Esophagus squamous epithelium (tissue), 5 donors: Measurements from ENCODE around the gene NAA35. TPM values are rescaled to one million over a fixed set of nuclear protein-coding genes. Genes with fewer than 3 reads are reported as not detected.
"Not testable (repeated sequence)": the region's sequence is repeated elsewhere in the genome, so short reads cannot be mapped to it uniquely, and the experiment has no call there.

Experiments
- DNase-seq: peaks from one replicate; lab custom pipeline; 2025; lab: John Stamatoyannopoulos, UW
- H3K27ac ChIP-seq, 4 donors: fragments of 200-600 bp; sonication (generic); one replicate each; pipeline ENCODE4 v1.5.1; 2016 to 2019; ENCODE audit warnings: mild to moderate bottlenecking in 1 of 4
- H3K27me3 ChIP-seq, 4 donors: fragments of 200-600 bp; sonication (generic); 1 replicate in 3 of 4; 2 replicates in 1 of 4; pipeline versions ENCODE4 v1.5.1 to v1.6.0; 2017 to 2021; ENCODE audit warnings: antibody characterized with exemption in 1 of 4
- H3K36me3 ChIP-seq, 3 donors: fragments of 200-600 bp; sonication (generic); one replicate each; pipeline ENCODE4 v1.5.1; 2016 to 2019
- H3K4me1 ChIP-seq, 3 donors: fragments of 200-600 bp; sonication (generic); one replicate each; pipeline ENCODE4 v1.5.1; 2017 to 2019
- H3K4me3 ChIP-seq, 4 donors: fragments of 200-600 bp; sonication (generic); 1 replicate in 3 of 4; 2 replicates in 1 of 4; pipeline ENCODE4 v1.5.1; 2016 to 2019; ENCODE audit warnings: mild to moderate bottlenecking in 2 of 4, moderate library complexity in 1 of 4
- H3K9me3 ChIP-seq, 3 donors: fragments of 200-600 bp; sonication (generic); one replicate each; pipeline ENCODE4 v1.5.1; 2016 to 2019
- POLR2A ChIP-seq, 4 donors: fragments of 450-650 bp; IDR thresholded peaks; one replicate each; pipeline ENCODE4 v1.6.1; 2017; ENCODE audit warnings: antibody characterized with exemption in 4 of 4, mild to moderate bottlenecking in 4 of 4, moderate library complexity in 3 of 4
- WGBS, 2 donors: methylation state at CpG; one replicate each; pipeline ENCODE4 v1.1.5; 2018; 5-methylcytosine and 5-hydroxymethylcytosine counted together
- intact Hi-C: fragments of 100-400 bp; cut with DNase I; formaldehyde crosslinking; loops from one replicate; pipeline ENCODE4 v1.15.0; 2022
- total RNA-seq, 4 donors: library from RNA; depleted of rRNA; stranded (reverse); fragments of >200 nt; gene quantifications; one replicate each; pipeline ENCODE4 v1.1.0, GENCODE V29; 2016
- TF ChIP-seq, protein P1 (sequence below), 6 experiments: fragments of 450-650 bp in 4 of 6; fragments of 200-600 bp in 2 of 6; sonication (generic) in 2 of 6; IDR thresholded peaks; one replicate each; pipeline ENCODE4 v1.5.1; 2016 to 2019; ENCODE audit warnings: antibody characterized with exemption in 6 of 6, mild to moderate bottlenecking in 4 of 6, moderate library complexity in 4 of 6
- donor health status: DM: yes; HTN: yes; CAD: no.

NAA35 gene
- total RNA-seq, 4 donors from 2014 or later = 12.1 to 20.8 (median 19.9) TPM

DNA sequence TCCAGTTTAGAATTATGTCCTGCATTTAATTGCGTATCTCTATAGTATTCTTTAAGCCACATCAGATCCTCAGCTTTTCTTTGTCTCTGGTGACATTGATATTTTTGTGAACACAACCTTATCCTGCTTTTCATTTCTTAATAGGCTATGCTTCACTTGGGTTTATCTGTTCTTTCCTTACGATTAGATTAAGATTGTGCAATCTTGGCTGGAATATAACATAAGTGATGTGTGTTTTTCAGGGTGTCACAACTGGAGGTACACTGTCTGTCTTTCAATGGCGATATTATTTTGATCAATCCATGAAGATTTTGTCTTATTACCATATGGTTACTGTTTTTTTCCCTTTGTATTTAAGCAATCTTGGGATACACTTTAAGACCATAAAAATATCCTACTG lies 23.6 kb downstream of the NAA35 start:
- Histone ChIP-seq H3K27ac (no peak overlapping the region), H3K27me3 (no peaks in the 10 kb centered on the region), H3K4me1 (peaks cover 0 to 15% (median 5%) of the 10 kb centered on the region in 3 donors), H3K9me3 (no peaks in the 10 kb centered on the region), H3K36me3 (peaks cover 0 to 98% (median 15%) of the 10 kb centered on the region in 3 donors), H3K4me3 (no peak overlapping the region)
- intact Hi-C loops = no loop called here
- no peak for DNase-seq
- TF ChIP-seq POLR2A (IDR thresholded peaks at IDR 0.05) = no peak
- TF ChIP-seq, protein P1, sequence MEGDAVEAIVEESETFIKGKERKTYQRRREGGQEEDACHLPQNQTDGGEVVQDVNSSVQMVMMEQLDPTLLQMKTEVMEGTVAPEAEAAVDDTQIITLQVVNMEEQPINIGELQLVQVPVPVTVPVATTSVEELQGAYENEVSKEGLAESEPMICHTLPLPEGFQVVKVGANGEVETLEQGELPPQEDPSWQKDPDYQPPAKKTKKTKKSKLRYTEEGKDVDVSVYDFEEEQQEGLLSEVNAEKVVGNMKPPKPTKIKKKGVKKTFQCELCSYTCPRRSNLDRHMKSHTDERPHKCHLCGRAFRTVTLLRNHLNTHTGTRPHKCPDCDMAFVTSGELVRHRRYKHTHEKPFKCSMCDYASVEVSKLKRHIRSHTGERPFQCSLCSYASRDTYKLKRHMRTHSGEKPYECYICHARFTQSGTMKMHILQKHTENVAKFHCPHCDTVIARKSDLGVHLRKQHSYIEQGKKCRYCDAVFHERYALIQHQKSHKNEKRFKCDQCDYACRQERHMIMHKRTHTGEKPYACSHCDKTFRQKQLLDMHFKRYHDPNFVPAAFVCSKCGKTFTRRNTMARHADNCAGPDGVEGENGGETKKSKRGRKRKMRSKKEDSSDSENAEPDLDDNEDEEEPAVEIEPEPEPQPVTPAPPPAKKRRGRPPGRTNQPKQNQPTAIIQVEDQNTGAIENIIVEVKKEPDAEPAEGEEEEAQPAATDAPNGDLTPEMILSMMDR (IDR thresholded peaks at IDR 0.05) = no peak
- WGBS, 2 donors = 89 to 91% methylated on average over 3 of the region's 3 CpGs

DNA sequence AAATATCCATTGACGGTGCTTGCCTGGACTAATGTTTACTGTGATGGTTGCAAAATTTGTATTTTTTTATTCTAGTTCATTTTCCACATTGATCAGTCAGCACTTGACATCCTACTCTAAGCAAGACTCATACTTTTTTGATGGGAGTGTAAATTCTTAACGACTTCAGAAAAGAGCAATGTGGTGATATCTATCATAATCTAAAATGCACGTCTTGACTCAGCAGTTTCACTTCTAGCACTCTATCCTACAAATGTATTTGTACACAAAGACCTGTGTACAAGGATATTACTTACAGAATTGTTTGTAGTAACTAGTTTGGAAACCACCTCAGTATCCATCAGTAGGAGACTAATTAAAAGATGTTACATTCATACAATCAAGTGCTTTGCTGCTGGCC lies 24.0 kb downstream of the NAA35 start:
- Histone ChIP-seq H3K9me3 (no peaks in the 10 kb centered on the region), H3K4me3 (no peak overlapping the region), H3K36me3 (peaks cover 0 to 98% (median 15%) of the 10 kb centered on the region in 3 donors), H3K4me1 (peaks cover 0 to 12% (median 5%) of the 10 kb centered on the region in 3 donors), H3K27ac (no peak overlapping the region), H3K27me3 (no peaks in the 10 kb centered on the region)
- no peak for TF ChIP-seq POLR2A (IDR thresholded peaks at IDR 0.05)
- TF ChIP-seq, protein P1 (IDR thresholded peaks at IDR 0.05) = no peak
- intact Hi-C loops = no loop called here
- 70 to 87% methylated on average over 3 of the region's 3 CpGs for WGBS, 2 donors
- DNase-seq = no peak

DNA sequence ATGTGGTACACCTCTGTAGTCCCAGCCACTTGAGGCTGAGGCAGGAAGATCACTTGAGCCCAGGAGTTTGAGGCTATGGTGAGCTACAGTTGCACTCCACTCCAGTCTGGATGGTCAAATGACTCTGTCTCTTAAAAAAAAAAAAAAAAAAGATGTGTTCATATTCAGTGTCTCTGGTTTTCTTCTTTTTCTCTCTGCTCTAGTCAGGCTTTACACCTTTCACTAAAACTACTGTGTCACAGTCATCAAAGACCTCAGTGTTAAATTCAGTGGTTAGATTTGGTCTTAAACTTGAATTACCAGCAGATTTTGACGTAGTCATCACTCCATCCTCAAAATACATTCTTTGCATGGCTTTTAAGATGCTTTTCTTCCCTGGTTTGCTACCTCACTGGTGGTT lies 28.8 kb downstream of the NAA35 start:
- Histone ChIP-seq H3K36me3 (peaks cover 0 to 97% (median 15%) of the 10 kb centered on the region in 3 donors), H3K9me3 (no peaks in the 10 kb centered on the region), H3K4me1 (no peaks in the 10 kb centered on the region), H3K27me3 (no peaks in the 10 kb centered on the region), H3K27ac (no peak overlapping the region), H3K4me3 (no peak overlapping the region)
- 90 to 100% methylated on average over 1 of the region's 1 CpG for WGBS, 2 donors
- DNase-seq = no peak
- TF ChIP-seq, protein P1 (IDR thresholded peaks at IDR 0.05) = no peak
- no peak for TF ChIP-seq POLR2A (IDR thresholded peaks at IDR 0.05)
- intact Hi-C loops = no loop called here

DNA sequence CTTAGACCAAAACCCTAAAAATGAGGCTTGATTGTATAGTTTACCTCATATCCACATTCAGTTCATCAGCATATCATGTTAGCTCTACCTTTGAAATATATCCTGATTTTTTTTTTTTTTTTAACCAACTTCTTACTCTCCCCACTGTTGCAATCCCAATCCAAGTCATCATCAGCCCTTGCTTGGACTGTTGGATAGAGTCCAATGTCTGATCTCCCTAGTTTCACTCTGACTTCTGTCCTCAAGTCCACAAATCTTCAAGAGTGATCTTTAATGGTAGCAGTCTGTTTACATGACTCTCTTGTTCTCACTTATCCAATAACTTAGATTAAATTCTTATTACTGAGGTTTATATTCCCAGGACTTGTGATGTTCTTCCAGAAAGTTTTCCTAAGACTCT lies 30.8 kb downstream of the NAA35 start:
- no peak overlapping the region for H3K27ac ChIP-seq
- H3K27me3 ChIP-seq = no peaks in the 10 kb centered on the region
- H3K4me1 ChIP-seq = no peaks in the 10 kb centered on the region
- TF ChIP-seq, protein P1 (IDR thresholded peaks at IDR 0.05) = no peak
- no peak for TF ChIP-seq POLR2A (IDR thresholded peaks at IDR 0.05)
- H3K36me3 ChIP-seq = peaks cover 0 to 97% (median 4%) of the 10 kb centered on the region in 3 donors
- no peak for DNase-seq
- no peak overlapping the region for H3K4me3 ChIP-seq
- intact Hi-C loops = no loop called here
- H3K9me3 ChIP-seq = no peaks in the 10 kb centered on the region

DNA sequence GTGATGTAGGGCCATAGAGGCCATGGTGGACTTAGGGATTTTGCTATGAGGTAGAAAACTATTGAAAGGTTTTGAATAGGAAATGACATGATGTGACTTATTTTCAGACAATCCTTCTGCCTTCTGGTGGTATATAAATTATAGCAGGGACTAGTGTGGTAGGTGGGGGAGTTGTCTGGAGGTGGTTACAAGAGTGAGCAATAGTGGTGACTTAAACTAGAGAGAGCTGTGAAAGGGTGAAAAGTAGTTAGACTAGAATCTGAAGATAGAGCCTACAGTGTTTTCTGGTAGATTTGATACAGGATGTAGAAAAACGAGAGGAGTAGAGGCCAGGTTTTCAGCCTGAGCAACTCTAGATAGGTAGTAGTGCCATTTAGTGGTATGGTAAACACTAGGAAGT lies 32.3 kb downstream of the NAA35 start:
- Histone ChIP-seq H3K36me3 (peaks cover 0 to 97% (median 4%) of the 10 kb centered on the region in 3 donors), H3K27me3 (no peaks in the 10 kb centered on the region)
- WGBS, 2 donors = 85 to 100% methylated on average over 1 of the region's 1 CpG

DNA sequence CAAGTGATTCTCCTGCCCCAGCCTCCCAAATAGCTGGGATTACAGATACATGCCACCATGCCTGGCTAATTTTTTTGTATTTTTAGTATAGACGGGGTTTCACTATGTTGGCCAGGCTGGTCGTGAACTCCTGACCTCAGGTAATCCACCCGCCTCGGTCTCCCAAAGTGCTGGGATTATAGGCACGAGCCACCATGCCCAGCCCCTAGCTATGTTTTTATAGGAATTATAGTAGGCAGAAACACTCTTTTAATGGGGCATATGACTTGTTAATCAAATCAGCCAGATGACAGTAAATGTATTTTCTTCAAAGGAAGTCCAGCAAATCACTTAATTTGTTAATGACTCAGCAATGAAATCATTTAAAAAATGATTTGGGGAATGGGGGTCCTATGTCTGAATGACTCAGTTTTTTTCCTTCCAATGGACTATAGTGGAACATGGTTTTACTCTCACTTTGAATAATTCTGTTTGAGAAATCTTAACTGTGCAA lies 33.2 kb downstream of the NAA35 start:
- H3K27ac ChIP-seq, intact Hi-C loops, H3K27me3 ChIP-seq, H3K4me1 ChIP-seq, H3K4me3 ChIP-seq, H3K9me3 ChIP-seq, DNase-seq: not testable (repeated sequence)
- H3K36me3 ChIP-seq = peaks cover 0 to 98% (median 4%) of the 10 kb centered on the region in 3 donors
- WGBS, 2 donors = 90 to 96% methylated on average over 5 of the region's 5 CpGs

More for the DNA sequence above, 32.3 kb downstream of the NAA35 start:
- Histone ChIP-seq H3K27ac (no peak overlapping the region), H3K4me3 (no peak overlapping the region), H3K9me3 (no peaks in the 10 kb centered on the region), H3K4me1 (no peaks in the 10 kb centered on the region)
- intact Hi-C loops = no loop called here
- TF ChIP-seq, protein P1 (IDR thresholded peaks at IDR 0.05) = no peak
- TF ChIP-seq POLR2A (IDR thresholded peaks at IDR 0.05) = no peak
- no peak for DNase-seq
